SU-DHL-6 (cell line): ENCODE measurements around the gene ACTC1.

Source experiments
- CTCF ChIP-seq: fragments of 200-600 bp; sonication (generic); IDR thresholded peaks from one replicate; pipeline ENCODE4 v1.5.1; 2017; ENCODE audit warnings: antibody characterized with exemption, mild to moderate bottlenecking, low read length, moderate library complexity; ENCODE audit not compliant: insufficient read depth, poor library complexity, severe bottlenecking
- EZH2phosphoT487 ChIP-seq: fragments of 200-600 bp; sonication (generic), shearing (Covaris generic); conservative IDR thresholded peaks from 2 replicates; pipeline ENCODE4 v1.6.1; 2018; ENCODE audit warnings: mild to moderate bottlenecking, antibody characterized with exemption, low read length, moderate library complexity, mixed read lengths

GRCh38 chr15:34820110-34820509 lies 24.8 kb upstream of the ACTC1 start:
- TF ChIP-seq CTCF (no peak), EZH2phosphoT487 (no peak)
